RPMI7951 (cell line): Measurements from ENCODE around the gene NDUFB10. TPM values are rescaled to one million over a fixed set of nuclear protein-coding genes. Genes with fewer than 3 reads are reported as not detected.

Experiments
- DNase-seq: peaks from one replicate; pipeline ENCODE4 v3.0.0-alpha.2; 2012; ENCODE audit warnings: low read depth
- total RNA-seq: library from RNA; depleted of rRNA; stranded (reverse); fragments of >200 nt; shearing (Covaris generic); gene quantifications from 2 replicates; pipeline ENCODE4 v1.2.3, GENCODE V29; 2014; rRNA removed

NDUFB10 gene
- total RNA-seq, 1 experiment from 2014 or later, result 209 TPM

DNA sequence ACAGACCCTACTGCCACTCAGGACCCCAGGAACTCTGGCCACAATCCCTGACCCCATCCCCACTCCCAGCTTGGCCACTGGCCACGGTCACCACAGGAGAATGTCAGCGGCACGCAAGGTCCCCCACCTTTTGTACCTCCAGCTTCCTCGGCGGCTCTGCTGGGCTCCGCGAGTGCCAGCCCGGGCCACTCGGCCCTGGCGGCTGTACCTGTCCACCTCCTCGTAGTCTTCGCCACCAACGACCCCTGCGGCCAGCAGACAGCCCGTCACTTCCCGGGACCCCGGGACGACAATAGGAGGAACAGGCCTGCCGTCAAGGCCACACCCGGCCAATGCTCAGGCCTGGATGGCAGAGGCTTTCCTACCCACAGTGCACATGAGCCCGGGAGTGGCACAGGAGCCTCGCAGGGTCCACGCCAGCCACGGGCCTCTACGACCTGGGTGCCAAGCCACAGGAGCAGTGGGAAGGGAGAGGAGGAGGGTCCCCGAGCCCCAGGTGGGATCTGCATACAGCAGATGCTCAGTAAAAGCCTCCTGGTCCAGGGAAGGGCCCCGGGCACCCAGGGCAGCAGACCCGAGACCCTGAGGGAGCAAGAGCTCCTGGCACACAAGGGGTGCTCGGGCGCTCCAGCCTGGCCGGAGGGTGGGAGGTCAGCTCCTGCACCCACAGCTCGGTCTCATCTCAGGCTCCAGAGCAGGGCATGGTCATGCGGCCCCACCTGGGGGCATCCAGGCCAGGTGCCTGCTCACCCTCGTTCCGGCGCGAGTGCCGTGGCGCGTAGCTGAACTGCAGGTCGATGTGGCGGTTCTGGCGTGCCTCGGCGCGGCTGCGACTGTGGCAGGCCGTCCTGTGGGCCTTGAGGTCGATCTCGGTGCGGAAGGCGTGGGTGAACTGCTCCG is 42.4 kb downstream of the NDUFB10 start:
- no peak for DNase-seq

DNA sequence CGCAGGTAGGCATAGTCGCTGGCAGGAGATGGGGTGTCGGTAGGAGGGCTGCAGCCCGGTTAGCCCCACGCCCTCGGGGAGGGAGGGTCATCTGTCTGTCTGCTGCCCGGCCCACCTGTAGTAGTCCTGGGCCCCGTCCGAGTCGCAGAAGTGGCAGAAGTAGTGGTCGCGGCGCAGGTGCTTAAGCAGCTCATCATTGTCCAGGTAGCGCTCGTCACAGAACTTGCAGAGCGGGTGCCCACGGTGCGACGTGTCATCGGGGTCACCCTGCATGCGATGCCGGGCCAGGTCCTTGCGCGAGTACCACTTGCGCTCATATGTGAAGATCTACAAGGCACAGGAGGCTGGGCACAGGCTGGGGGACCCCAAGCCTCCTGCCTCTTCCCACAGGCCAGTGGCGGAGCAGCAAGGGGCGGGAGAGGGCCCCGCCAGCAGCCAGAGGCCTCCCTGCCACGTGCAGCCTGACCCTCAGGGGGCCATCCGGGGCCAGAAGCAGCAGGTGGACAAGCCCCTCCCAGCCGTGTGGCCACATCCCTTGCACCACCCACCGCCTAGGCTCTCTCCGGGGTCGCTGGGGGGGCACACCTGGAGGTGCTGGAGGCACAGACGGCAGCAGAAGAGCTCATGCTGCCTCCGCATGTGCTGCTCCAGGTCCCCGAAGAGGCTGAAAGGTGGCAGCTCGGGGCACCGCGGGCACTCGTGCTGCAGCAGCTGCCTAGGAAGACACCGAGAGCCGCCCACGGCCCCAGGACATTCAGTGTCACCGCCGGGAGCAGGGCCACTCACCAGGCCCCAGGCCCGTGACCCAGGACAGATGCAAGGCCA is 43.3 kb downstream of the NDUFB10 start:
- DNase-seq, result no peak

DNA sequence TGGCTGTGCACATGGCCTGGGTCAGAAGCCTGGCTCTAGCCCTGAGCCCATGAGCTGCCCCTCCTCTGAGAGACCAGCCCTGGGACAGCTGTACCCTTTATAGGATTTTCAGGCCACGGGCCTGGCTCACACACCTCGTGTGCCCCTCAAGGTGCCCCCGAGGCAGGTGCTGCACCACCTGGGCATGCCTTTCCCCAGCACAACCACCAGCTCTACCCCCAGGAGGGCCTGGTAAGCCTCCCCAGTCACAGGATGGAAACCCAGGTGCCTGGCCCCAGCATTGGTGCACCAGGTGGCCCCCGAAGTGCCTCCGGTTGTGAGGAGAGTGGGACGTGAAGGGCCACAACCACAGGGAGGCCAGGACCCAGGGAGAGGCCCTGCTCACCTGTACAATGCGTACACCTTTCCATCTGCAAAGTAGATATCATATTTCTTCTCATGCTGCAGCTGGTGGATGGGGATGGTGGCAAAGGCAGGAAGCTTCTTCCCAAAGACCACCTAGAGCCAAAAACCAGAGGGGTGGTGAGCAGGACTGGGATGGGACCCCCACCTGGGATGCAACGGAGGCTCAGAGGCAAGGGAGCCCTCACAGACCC is 44.0 kb downstream of the NDUFB10 start:
- no peak for DNase-seq

GRCh38 chr16:2003827-2004641 is 44.7 kb downstream of the NDUFB10 start:
- DNase-seq, result peak; percentile 67

- DNase-seq, result no peak
Observed at GRCh38 chr16:2004795-2005517, 45.6 kb downstream of the NDUFB10 start.

DNA sequence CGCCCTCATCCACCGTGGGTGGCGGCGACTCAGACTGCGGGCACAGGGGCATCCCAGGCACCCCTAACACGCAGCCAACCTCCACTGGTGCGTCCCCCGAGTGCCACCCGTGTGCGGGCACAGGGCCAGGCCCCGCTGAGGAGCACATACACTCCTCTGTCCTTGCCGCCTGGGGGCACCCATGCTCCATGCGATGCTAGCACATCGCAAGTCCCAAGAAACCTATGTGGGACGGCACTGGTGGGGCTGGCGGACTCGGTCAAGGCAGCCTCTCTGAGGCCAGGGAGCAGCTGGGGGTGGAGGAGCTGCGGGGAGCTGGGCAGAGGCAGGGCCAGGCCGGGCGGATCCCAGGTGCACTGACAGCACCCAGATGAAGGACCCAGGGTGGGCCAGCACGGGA is 46.3 kb downstream of the NDUFB10 start:
- no peak for DNase-seq

DNA sequence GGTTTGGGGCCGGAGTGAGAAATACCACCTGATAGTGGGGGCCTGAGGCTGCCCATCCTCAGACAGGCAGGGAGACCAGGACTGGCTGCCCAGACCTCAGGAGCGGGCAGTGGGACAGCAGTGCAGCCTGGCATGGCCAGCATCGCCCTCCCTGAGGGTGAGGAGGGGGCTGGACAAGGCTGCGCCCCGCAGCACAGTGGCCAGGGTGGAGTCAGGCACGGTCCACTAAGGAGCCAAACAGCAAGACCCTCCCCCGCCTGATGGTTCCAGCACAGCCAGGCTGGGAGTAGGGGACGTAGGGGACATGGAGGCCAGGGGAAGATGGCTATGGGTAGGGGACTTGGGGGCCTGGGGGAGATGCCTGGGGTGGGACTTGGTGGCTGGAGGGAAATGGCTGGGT is 47.0 kb downstream of the NDUFB10 start:
- no peak for DNase-seq

DNA sequence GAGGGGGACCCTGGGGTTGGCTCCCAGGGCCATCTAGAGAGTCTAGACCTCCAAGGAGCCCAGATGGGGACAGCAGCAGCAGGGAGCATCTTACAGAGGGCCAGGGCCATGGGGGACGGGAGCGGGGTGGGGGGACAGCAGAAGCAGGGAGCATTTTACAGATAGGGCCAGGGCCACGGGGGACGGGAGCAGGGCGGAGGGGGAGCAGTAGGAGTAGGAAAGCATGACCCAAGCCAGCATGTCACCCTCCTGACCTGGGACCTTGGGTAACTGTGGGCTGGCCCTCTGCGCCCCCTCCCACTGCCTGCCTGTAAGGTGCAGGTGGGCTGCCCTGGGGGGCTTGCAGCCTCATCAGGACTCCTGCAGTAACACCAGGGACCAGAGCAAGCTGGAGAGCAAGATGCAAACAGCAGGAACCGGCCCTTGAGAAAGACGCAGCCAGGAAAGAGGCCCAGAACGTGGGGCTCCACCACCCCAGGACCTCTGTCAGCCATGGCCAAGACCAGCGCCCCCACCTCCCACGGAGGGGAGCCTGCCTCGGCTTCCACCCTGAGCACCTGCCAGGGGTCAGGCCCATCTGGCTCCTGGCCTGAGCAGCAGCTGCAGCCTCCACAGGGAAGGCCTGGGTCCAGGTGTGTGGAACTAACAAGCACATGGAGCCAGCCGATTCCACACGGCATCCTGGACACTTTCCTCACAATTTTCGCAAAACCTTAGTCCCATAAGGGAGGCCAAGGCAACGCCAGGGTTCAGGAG is 47.9 kb downstream of the NDUFB10 start:
- no peak for DNase-seq

- DNase-seq, result peak; percentile 90
Observed at GRCh38 chr16:2008009-2008526, 48.7 kb downstream of the NDUFB10 start.

DNA sequence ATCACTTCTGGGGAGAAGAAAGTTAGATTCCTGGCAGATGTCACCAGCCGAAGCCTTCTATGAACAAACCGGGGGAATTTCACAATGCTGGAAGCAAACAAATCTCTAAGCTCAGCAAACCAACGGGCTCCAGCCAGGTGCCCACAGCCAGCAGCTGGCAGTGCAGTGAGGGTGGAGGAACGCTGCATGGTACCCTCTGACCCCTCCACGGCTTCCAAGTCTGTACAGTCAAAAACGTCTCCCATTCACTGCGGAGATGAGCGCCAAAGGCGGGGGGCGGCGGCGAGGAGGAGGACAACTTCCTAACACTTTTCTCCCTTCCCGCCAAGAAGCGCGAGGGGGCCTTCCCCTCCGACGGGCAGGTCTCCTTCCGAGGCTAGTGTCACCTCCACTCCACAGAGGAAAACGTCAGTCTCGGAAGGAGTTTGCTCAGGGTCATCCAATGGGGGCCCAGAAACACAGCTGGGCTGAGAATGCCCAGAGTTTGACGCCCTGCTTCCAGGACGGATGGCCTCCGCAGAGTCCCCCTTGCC is 49.4 kb downstream of the NDUFB10 start:
- DNase-seq, result peak; percentile 18

DNA sequence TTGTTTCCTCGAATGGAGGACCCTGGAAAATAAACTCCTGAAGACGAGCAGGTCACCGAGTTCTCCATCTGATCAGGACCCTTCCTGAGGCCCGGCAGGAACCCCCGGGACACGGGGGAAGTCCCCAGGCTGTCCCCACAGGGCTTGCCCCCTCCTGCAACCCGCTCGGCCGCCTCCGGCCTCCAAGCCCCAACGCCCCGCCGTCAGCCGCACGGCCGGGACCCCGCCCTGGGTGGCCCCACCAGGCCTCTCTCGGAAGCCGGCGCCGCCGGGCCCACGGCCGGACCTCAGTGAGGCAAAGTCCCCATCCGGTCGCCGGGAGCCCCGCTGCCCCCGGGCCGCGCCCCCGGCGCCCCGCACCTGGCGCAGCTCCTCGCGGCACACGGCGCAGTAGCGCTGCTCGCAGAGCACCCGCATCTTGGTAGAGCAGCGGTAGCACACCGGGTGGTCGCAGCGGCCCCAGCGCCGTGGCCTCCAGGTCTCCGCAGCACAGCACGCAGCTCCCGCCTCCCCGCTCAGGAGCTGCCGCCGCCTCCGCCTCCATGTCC is 49.9 kb downstream of the NDUFB10 start:
- no peak for DNase-seq

DNA sequence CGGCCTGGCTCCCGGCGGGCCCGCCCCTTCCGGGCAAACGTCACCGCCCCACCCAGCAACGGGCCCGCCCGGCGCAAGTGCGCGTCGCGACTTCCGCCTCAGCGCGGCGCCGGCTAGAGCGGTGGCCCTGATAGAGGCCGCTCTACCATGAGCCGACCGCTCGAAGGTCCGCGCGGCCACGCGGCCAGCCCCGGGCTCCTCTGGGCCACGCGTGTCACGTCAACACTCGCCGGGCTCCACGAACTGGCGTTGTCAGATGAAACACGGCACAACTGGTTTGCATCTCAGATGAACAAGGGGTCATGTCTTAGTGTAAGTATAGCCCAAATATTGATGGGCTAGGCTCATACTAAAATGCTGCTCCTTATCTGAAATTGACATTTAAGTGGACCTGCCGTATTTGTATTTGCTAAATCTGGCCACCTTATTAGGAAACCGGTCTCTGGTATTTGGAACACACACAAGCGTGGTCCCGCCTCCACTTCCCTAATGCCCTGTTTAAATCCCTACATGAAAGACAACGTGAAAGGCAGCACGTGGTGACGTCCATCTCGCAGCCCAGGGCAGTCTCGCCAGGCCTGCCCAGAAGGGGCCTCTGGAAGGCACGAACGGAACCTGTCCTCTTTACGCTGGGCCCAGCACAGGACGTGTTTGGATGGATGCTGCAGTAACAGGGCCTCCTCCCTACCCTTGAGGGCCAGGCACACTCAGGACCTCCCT is 50.6 kb downstream of the NDUFB10 start, which contains the start of gene ZNF598:
Gene ZNF598 (minus strand): TSS at position 31 of the 720 bp plus-strand sequence.
- peak; percentile 89 for DNase-seq

Other genes with a start within 250 kb of the NDUFB10 start
- gene NME3, start 188.0 kb upstream of the NDUFB10 start, total RNA-seq, result 50.2 and 65.5 TPM in 2 replicates
- gene EME2, start 186.7 kb upstream of the NDUFB10 start, total RNA-seq, result 1.1 and 1.6 TPM in 2 replicates
- gene MRPS34, start 186.4 kb upstream of the NDUFB10 start, total RNA-seq, result 82.5 and 136 TPM in 2 replicates
- 15.6 and 22.7 TPM in 2 replicates for gene SPSB3, start 177.0 kb upstream of the NDUFB10 start, total RNA-seq
- 50.1 and 71.5 TPM in 2 replicates for gene NUBP2, start 176.6 kb upstream of the NDUFB10 start, total RNA-seq
- gene IGFALS, start 165.8 kb upstream of the NDUFB10 start, total RNA-seq, result not detected in 2 replicates
- 50.7 and 68.8 TPM in 2 replicates for gene HAGH, start 132.7 kb upstream of the NDUFB10 start, total RNA-seq
- gene FAHD1, start 132.3 kb upstream of the NDUFB10 start, total RNA-seq, result 39.3 and 54.6 TPM in 2 replicates
- not detected in 2 replicates for gene MEIOB, start 87.4 kb upstream of the NDUFB10 start, total RNA-seq
- not detected in 2 replicates for gene HS3ST6, start 41.1 kb upstream of the NDUFB10 start, total RNA-seq
- 12.2 and 14.4 TPM in 2 replicates for gene MSRB1, start 16.3 kb upstream of the NDUFB10 start, total RNA-seq
- not detected in 2 replicates for gene RPL3L, start 4.8 kb upstream of the NDUFB10 start, total RNA-seq
- gene RPS2, start 5.3 kb downstream of the NDUFB10 start, total RNA-seq, result 1,519 and 1,683 TPM in 2 replicates
- gene RNF151, start 7.3 kb downstream of the NDUFB10 start, total RNA-seq, result not detected in 2 replicates
- 28.8 and 40.4 TPM in 2 replicates for gene TBL3, start 12.5 kb downstream of the NDUFB10 start, total RNA-seq
- gene NOXO1, start 21.9 kb downstream of the NDUFB10 start, total RNA-seq, result not detected in 2 replicates
- 6.7 and 16.5 TPM in 2 replicates for gene GFER, start 24.7 kb downstream of the NDUFB10 start, total RNA-seq
- 5.5 and 6.6 TPM in 2 replicates for gene SYNGR3, start 30.4 kb downstream of the NDUFB10 start, total RNA-seq
- 9.7 and 13.6 TPM in 2 replicates for gene ZNF598, start 50.3 kb downstream of the NDUFB10 start, total RNA-seq
- 0.20 and 0.24 TPM in 2 replicates for gene NPW, start 60.2 kb downstream of the NDUFB10 start, total RNA-seq
- 49.0 and 51.1 TPM in 2 replicates for gene NHERF2, start 67.4 kb downstream of the NDUFB10 start, total RNA-seq
- gene NTHL1, start 88.3 kb downstream of the NDUFB10 start, total RNA-seq, result 24.8 and 48.2 TPM in 2 replicates
- 19.0 and 19.5 TPM in 2 replicates for gene TSC2, start 88.4 kb downstream of the NDUFB10 start, total RNA-seq
- 19.1 and 29.9 TPM in 2 replicates for gene PKD1, start 176.4 kb downstream of the NDUFB10 start, total RNA-seq
- gene RAB26, start 189.1 kb downstream of the NDUFB10 start, total RNA-seq, result 0.20 and 0.72 TPM in 2 replicates
- 47.7 and 57.2 TPM in 2 replicates for gene TRAF7, start 196.2 kb downstream of the NDUFB10 start, total RNA-seq
- gene CASKIN1, start 237.1 kb downstream of the NDUFB10 start, total RNA-seq, result not detected in 2 replicates
- 19.9 and 23.4 TPM in 2 replicates for gene MLST8, start 245.9 kb downstream of the NDUFB10 start, total RNA-seq